ENCODE measurements around the gene MTFP1. TPM values are rescaled to one million over a fixed set of nuclear protein-coding genes. Genes with fewer than 3 reads are reported as not detected.
A peak's percentile ranks its signal among the peaks of the same experiment; 100 is the strongest.

The MTFP1 gene
- total RNA-seq, 2 experiments from 2014 or later: 50.5 to 54.5 TPM

GRCh38 chr22:30420347-30421125, 5.0 kb upstream of the MTFP1 start:
- Mint-ChIP-seq H3K27me3 (no peaks in the 10 kb centered on the region), H3K4me3 (peak overlapping the region; percentile 25), H3K9me3 (no peaks in the 10 kb centered on the region), H3K4me1 (ENCODE audit: low read depth) (peaks cover 43% of the 10 kb centered on the region), H3K27ac (peak overlapping the region; percentile 75), H3K36me3 (peaks cover 40% of the 10 kb centered on the region)
- CTCF ChIA-PET: interaction anchor here (0.7 to 7.5 kb wide), 4 partner anchors 24 to 165 kb away, joined by 3 to 113 read pairs (median 30); partner anchors contain the start of genes CASTOR1, RNF215 and SEC14L2
- POLR2A ChIA-PET: interaction anchor here (1.0 to 1.5 kb wide), 2 partner anchors 15 to 18 kb away, joined by 3 read pairs; no protein-coding TSS in a partner anchor
- intact Hi-C loops (cut with micrococcal nuclease): loop anchor here (5.0 to 10.0 kb wide), 2 partner anchors 73 to 256 kb away; no protein-coding TSS in a partner anchor
- peak; percentile 21 for DNase-seq

- CTCF ChIA-PET: interaction anchor here (1.0 to 7.5 kb wide), 7 partner anchors 13 to 167 kb away, joined by 3 to 113 read pairs (median 5); partner anchors contain the start of genes CASTOR1, RNF215 and SEC14L2
- Mint-ChIP-seq H3K27ac (peak overlapping the region; percentile 95), H3K36me3 (peaks cover 31% of the 10 kb centered on the region), H3K4me3 (peak overlapping the region; percentile 90), H3K27me3 (no peaks in the 10 kb centered on the region), H3K4me1 (ENCODE audit: low read depth) (peaks cover 52% of the 10 kb centered on the region), H3K9me3 (no peaks in the 10 kb centered on the region)
- POLR2A ChIA-PET: interaction anchor here (0.5 to 6.0 kb wide), 12 partner anchors 11 to 157 kb away, joined by 3 to 53 read pairs (median 3); partner anchors contain the start of genes CCDC157, SEC14L2 and SF3A1
- intact Hi-C loops (cut with micrococcal nuclease): loop anchor here (5.0 to 10.0 kb wide), 2 partner anchors 75 to 257 kb away; no protein-coding TSS in a partner anchor
- DNase-seq: peak; percentile 43
These were observed 3.7 kb upstream of the MTFP1 start for GRCh38 chr22:30421695-30422480.

DNA sequence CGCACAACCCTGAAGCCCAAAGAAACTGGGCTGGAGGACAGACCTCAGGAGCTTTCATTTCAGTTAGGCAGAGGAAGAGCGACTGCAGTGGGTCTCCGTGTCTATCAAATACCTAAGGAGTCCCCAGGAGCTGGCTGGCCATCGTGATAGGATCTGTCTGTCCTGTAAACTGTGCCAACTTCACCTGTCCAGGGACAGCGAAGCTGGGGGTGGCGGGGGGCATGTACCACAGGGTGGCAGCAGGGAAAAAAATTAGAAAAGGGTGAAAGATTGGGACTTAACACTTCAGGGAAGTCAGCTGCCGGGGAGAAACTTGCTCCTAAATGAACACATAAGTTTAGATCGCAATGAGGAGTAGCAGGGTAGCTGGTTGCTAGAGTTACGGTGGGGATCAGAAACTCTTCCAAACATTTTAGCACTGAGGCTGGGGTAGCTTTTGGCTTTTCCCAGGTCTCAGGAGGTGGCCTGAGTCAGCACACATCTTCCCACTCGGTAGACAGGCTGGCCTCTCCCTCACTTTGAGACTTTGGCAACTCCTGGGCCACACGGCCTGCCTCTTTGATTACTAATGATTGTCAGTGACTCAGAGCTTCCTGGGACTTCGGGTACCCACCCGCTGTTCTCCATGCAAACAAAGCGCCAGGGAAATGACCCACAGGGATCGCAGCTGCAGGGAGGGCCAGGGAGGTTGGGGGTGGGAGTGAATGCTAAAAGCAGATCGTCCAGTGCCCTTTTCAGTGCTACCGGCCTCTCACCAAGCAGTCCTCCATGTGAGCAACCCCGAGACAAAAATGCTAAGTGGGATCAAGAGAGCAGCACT, 2.9 kb upstream of the MTFP1 start:
- Mint-ChIP-seq H3K27ac (peak overlapping the region; percentile 95), H3K9me3 (no peaks in the 10 kb centered on the region), H3K4me3 (peak overlapping the region; percentile 90), H3K36me3 (peaks cover 30% of the 10 kb centered on the region), H3K27me3 (no peaks in the 10 kb centered on the region), H3K4me1 (ENCODE audit: low read depth) (peaks cover 58% of the 10 kb centered on the region)
- CTCF ChIA-PET: interaction anchor here (0.6 to 7.5 kb wide), 9 partner anchors 10 to 179 kb away, joined by 3 to 113 read pairs (median 11); partner anchors contain the start of genes CASTOR1, RNF215 and SEC14L2
- DNase-seq: peak; percentile 68
- POLR2A ChIA-PET: interaction anchor here (0.5 to 6.0 kb wide), 15 partner anchors 8 to 212 kb away, joined by 3 to 53 read pairs (median 3); partner anchors contain the start of genes CCDC157, SEC14L2, SF3A1 and SLC35E4
- intact Hi-C loops (cut with micrococcal nuclease): loop anchor here (1.0 to 10.0 kb wide), 3 partner anchors 66 to 258 kb away; partner anchors contain the start of gene SF3A1

DNA sequence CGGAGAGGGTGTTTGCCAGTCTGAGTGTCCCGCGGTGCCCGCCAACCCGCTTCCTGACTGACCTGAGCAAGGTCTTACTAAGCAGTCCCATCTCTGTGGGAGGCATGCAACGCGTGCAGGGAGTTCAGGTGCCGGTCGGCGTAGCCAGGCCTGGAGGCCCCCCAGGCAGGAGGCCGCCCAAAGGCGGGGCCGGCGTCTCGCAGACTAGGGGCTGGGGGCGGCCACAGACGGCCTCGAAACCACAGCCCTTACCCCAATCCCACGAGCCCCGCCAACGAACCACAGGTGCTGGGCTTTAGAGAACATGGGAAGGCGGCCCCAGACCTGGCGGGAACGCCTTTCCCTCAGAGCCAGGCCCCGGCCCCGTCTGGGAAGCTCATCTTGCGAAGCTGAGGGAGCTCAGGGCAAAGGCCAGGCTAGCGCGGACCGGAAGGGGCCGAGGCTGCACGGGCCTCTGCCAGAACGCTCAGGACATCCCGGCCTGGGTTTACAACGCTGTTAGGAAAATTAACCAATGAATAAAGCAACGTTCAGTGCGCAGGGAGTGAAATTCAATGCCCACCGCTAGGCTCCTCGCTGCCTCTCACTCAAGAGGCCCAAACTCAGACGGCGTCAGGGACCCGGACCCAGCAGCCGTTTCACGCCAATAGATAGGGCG, 2.1 kb upstream of the MTFP1 start:
- ChIA-PET POLR2A (interaction anchor here (0.8 to 6.0 kb wide), 14 partner anchors 9 to 545 kb away, joined by 3 to 53 read pairs (median 4); partner anchors contain the start of genes CCDC157, MORC2, SEC14L2 and SF3A1), CTCF (interaction anchor here (0.6 to 7.5 kb wide), 13 partner anchors 11 to 179 kb away, joined by 3 to 113 read pairs (median 5); partner anchors contain the start of genes CASTOR1, CCDC157, RNF215 and SEC14L2)
- Mint-ChIP-seq H3K27me3 (no peaks in the 10 kb centered on the region), H3K4me1 (ENCODE audit: low read depth) (peaks cover 58% of the 10 kb centered on the region), H3K27ac (peak overlapping the region; percentile 95), H3K9me3 (no peaks in the 10 kb centered on the region), H3K36me3 (peaks cover 29% of the 10 kb centered on the region), H3K4me3 (peak overlapping the region; percentile 90)
- intact Hi-C loops (cut with micrococcal nuclease): loop anchor here (1.0 to 10.0 kb wide), 3 partner anchors 67 to 259 kb away; partner anchors contain the start of gene SF3A1
- peak; percentile 83 for DNase-seq

DNA sequence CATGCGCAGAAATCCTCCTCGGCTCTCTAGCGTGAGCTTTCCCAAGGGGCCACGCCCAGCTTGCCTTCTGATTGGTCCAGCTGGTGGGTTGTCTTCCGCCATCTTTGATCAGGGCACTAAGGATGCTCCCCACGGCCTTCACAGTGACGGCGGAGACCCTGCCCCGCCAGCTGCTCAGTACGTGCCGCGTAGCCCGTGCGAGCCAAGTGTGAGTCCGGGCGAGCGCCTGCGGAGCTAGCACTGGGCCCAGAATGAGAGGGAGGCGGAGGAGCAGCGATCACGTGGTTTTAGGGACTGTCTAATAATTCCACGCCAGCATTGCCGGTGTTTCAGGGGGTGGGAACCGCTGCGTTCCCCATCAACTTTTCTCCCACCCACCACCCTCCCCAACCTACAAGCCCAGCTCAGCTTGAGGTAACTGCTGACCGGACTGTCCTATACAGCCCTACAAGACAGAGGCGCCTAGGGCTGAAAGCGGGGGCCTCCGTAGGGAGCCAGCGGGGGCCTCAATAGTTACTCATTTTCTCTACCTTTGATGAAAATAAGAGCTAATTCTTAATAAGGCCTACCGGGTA, 1.5 kb upstream of the MTFP1 start:
- Mint-ChIP-seq H3K36me3 (peaks cover 31% of the 10 kb centered on the region), H3K27ac (peak overlapping the region; percentile 95), H3K4me1 (ENCODE audit: low read depth) (peaks cover 58% of the 10 kb centered on the region), H3K4me3 (peak overlapping the region; percentile 90), H3K27me3 (no peaks in the 10 kb centered on the region), H3K9me3 (no peaks in the 10 kb centered on the region)
- intact Hi-C loops (cut with micrococcal nuclease): loop anchor here (1.0 to 10.0 kb wide), 4 partner anchors 68 to 259 kb away; partner anchors contain the start of genes PES1 and SF3A1
- CTCF ChIA-PET: interaction anchor here (0.7 to 7.5 kb wide), 15 partner anchors 10 to 316 kb away, joined by 3 to 113 read pairs (median 5); partner anchors contain the start of genes CASTOR1, CCDC157, RNF215 and SEC14L2
- POLR2A ChIA-PET: interaction anchor here (0.8 to 6.0 kb wide), 15 partner anchors 9 to 545 kb away, joined by 3 to 53 read pairs (median 4); partner anchors contain the start of genes CCDC157, MORC2, SEC14L2 and SF3A1
- DNase-seq: peak; percentile 99

DNA sequence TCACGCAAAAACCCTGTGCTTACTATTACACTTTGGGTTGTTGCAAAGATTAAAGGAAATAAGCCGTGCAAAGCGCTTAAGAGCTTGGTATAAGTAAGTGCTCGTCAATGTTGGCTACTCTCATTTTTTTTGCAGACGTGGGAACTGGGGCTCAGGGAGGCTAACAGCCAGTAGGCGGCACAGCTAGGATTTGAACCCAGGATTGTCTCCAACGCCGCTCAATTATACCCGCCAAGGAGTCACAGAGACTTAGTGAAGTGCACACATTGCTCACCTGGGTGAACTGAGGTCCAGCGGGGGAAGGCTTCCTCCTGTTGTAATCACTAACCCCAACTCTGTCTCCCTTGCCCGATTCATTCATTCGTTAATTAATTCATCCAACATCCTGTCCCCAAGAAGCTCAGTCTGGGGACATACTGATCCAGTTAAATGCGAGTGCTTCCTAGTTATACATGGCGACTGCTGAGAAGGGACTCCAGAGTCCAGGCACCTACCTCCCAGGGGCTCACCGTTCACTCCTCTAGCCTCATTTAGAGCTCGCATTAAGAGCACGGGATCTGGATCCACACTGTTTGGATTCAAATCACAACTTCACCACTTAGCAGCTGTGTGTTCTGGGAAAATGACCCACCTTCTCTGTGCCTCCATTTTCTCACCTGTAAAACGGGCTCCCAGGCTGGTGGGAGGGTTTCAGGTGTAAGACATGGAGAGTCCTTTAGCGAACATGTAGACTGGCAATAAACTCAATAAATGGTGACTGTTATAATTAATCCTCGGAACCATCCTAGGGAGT, 838 bp upstream of the MTFP1 start:
- Mint-ChIP-seq H3K27ac (peak overlapping the region; percentile 95), H3K4me1 (ENCODE audit: low read depth) (peaks cover 57% of the 10 kb centered on the region), H3K9me3 (no peaks in the 10 kb centered on the region), H3K27me3 (no peaks in the 10 kb centered on the region), H3K36me3 (peaks cover 31% of the 10 kb centered on the region), H3K4me3 (peak overlapping the region; percentile 90)
- ChIA-PET CTCF (interaction anchor here (0.7 to 7.5 kb wide), 16 partner anchors 10 to 317 kb away, joined by 3 to 113 read pairs (median 5); partner anchors contain the start of genes CASTOR1, RNF215 and SEC14L2), POLR2A (interaction anchor here (0.8 to 6.0 kb wide), 15 partner anchors 9 to 544 kb away, joined by 3 to 53 read pairs (median 5); partner anchors contain the start of genes CCDC157, MORC2, SEC14L2 and SF3A1)
- peak; percentile 52 for DNase-seq
- intact Hi-C loops (cut with micrococcal nuclease): loop anchor here (1.0 to 10.0 kb wide), 3 partner anchors 77 to 260 kb away; partner anchors contain the start of gene PES1

DNA sequence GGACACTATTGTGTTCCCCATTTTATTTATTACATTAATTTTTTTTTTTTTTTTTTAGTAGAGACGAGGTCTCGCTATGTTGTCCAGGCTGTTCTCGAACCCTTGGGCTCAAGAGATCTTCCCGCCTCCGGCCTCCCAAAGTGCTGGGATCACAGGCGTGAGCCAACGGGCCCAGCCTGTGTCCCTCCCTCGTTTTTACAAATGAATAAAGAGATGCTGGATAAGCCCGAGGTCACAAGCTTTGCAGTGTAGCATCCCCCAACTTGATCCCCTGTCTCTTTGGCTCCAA, 297 bp upstream of the MTFP1 start:
- H3K4me3 Mint-ChIP-seq: peak overlapping the region; percentile 90
- peaks cover 52% of the 10 kb centered on the region for H3K4me1 Mint-ChIP-seq (ENCODE audit: low read depth)
- peaks cover 28% of the 10 kb centered on the region for H3K36me3 Mint-ChIP-seq
- ChIA-PET POLR2A (interaction anchor here (1.2 to 6.0 kb wide), 5 partner anchors 13 to 159 kb away, joined by 4 to 53 read pairs (median 10); partner anchors contain the start of gene SEC14L2), CTCF (interaction anchor here (0.7 to 7.5 kb wide), 12 partner anchors 11 to 311 kb away, joined by 3 to 113 read pairs (median 8); partner anchors contain the start of genes CASTOR1, RNF215 and SEC14L2)
- H3K27ac Mint-ChIP-seq: peak overlapping the region; percentile 95
- no peaks in the 10 kb centered on the region for H3K9me3 Mint-ChIP-seq
- intact Hi-C loops (cut with micrococcal nuclease): loop anchor here (10.0 kb wide), 1 partner anchor 260 kb away; no protein-coding TSS in a partner anchor
- DNase-seq: no peak
- no peaks in the 10 kb centered on the region for H3K27me3 Mint-ChIP-seq

DNA sequence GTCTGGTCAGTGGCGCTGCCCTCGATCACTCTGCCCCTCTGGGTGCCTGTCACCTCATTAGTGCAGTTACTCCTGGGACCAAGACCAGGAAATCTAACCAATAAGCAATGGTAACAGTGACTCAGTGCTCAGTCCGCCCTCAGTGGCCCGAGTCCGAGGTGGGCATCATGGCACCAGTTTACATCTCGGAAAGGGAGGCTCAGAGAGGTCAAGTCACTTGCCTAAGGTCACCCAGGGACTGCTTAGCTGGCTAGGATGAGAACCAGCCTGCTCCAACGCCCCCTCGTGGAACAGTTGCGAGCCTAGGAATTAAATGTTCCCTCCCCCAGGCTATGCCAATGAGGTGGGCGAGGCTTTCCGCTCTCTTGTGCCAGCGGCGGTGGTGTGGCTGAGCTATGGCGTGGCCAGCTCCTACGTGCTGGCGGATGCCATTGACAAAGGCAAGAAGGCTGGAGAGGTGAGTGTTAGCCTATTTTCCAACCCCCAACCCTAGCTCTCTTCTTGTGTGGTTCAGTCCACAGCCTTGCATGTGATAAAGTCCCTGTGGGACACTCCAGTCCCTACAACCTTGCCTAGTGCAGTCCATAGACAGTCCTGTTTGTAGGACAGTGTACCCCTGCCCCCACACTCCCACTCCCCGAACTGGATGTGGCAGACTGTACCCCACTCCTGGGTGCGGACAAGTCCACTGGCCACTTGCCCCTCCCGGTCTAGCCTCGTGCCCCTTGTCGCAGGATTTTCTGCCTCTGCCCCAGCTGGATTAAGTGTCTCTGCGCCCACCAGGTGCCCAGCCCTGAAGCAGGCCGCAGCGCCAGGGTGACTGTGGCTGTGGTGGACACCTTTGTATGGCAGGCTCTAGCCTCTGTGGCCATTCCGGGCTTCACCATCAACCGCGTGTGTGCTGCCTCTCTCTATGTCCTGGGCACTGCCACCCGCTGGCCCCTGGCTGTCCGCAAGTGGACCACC, 1.1 kb downstream of the MTFP1 start:
- Mint-ChIP-seq H3K4me3 (peak overlapping the region; percentile 90), H3K4me1 (ENCODE audit: low read depth) (peaks cover 38% of the 10 kb centered on the region), H3K9me3 (no peaks in the 10 kb centered on the region), H3K27ac (peak overlapping the region; percentile 95), H3K27me3 (no peaks in the 10 kb centered on the region), H3K36me3 (peaks cover 25% of the 10 kb centered on the region)
- intact Hi-C loops (cut with micrococcal nuclease): loop anchor here (1.0 to 10.0 kb wide), 5 partner anchors 9 to 262 kb away; partner anchors contain the start of genes CASTOR1 and OSM
- ChIA-PET CTCF (interaction anchor here (0.7 to 7.5 kb wide), 11 partner anchors 8 to 138 kb away, joined by 3 to 113 read pairs (median 4); partner anchors contain the start of genes CASTOR1, RNF215 and SEC14L2), POLR2A (interaction anchor here (1.0 to 6.0 kb wide), 7 partner anchors 9 to 114 kb away, joined by 3 to 53 read pairs (median 4); partner anchors contain the start of gene SEC14L2)
- peak; percentile 95 for DNase-seq

Data from activated CD4-positive, alpha-beta memory T cell treated with anti-CD3 and anti-CD28 coated beads for 36 hours (primary cell).